Measurements from ENCODE around the gene AASS. TPM values are rescaled to one million over a fixed set of nuclear protein-coding genes. Genes with fewer than 3 reads are reported as not detected.

AASS gene
- total and polyA plus RNA-seq, 2 experiments from 2014 or later: 368 to 789 TPM

DNA sequence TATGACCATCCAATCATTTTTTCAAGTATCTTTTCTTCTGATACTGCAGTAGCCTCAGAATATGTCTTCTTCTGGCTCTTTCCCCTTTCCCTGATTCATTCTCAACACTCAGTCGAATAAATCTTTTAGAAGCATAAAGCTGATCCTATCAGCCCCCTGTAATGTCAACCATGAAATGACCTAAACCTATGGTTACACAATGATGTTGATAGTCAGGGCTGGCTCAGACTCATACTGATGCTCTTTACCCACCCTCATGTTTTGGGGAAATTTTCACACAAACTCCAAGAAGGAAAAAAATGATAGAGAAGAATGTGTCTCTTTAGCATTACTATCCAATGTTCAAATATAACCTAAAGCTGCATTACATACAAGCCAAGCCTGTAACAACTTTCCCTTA, 76.0 kb downstream of the AASS start:
- no peaks in the 10 kb centered on the region for H3K79me2 ChIP-seq (replicated peaks; ENCODE audit: insufficient read depth)
- Mint-ChIP-seq H3K27me3 (ENCODE audit: insufficient read depth, low read depth, poor library complexity) (peaks cover 6% of the 10 kb centered on the region), H3K9me3 (no peaks in the 10 kb centered on the region), H3K4me1 (peaks cover 9% of the 10 kb centered on the region; the same call in 2 of the 3 replicates), H3K27ac (no peak overlapping the region), H3K36me3 (ENCODE audit: low read depth) (no peaks in the 10 kb centered on the region), H3K4me3 (no peak overlapping the region)
- DNase-seq (ENCODE audit: low spot score) (no peak), ATAC-seq (no peak)
- H2AFZ ChIP-seq: no peak overlapping the region
- no peaks in the 10 kb centered on the region for H3K9me2 ChIP-seq (ENCODE audit: insufficient read depth)
- H3K4me2 ChIP-seq: no peak overlapping the region
- H3F3A ChIP-seq (replicated peaks; ENCODE audit: low read depth): no peaks in the 10 kb centered on the region; the same call in 1 of the 2 replicates
- H3K4me1 ChIP-seq (ENCODE audit: insufficient read depth): no peaks in the 10 kb centered on the region
- H3K27ac ChIP-seq (ENCODE audit: low read depth): no peak overlapping the region
- no peak overlapping the region for H3K4me3 ChIP-seq
- no peaks in the 10 kb centered on the region for H4K20me1 ChIP-seq (replicated peaks; ENCODE audit: insufficient read depth)
- no peaks in the 10 kb centered on the region for H3K27me3 ChIP-seq (ENCODE audit: insufficient read depth)
- H3K36me3 ChIP-seq (ENCODE audit: insufficient read depth): peaks cover 6% of the 10 kb centered on the region; the same call in 1 of the 2 replicates
- TF ChIP-seq ZNF331 (CRISPR knock-in tag; IDR thresholded peaks at IDR 0.05; ENCODE audit: low read depth) (no peak), NANOG (IDR thresholded peaks at IDR 0.05; ENCODE audit: borderline replicate concordance) (no peak), ZNF114 (CRISPR knock-in tag; IDR thresholded peaks at IDR 0.05) (no peak), JUNB (IDR thresholded peaks at IDR 0.05; ENCODE audit: unreplicated experiment) (no peak)
- TF ChIP-seq, protein P1, sequence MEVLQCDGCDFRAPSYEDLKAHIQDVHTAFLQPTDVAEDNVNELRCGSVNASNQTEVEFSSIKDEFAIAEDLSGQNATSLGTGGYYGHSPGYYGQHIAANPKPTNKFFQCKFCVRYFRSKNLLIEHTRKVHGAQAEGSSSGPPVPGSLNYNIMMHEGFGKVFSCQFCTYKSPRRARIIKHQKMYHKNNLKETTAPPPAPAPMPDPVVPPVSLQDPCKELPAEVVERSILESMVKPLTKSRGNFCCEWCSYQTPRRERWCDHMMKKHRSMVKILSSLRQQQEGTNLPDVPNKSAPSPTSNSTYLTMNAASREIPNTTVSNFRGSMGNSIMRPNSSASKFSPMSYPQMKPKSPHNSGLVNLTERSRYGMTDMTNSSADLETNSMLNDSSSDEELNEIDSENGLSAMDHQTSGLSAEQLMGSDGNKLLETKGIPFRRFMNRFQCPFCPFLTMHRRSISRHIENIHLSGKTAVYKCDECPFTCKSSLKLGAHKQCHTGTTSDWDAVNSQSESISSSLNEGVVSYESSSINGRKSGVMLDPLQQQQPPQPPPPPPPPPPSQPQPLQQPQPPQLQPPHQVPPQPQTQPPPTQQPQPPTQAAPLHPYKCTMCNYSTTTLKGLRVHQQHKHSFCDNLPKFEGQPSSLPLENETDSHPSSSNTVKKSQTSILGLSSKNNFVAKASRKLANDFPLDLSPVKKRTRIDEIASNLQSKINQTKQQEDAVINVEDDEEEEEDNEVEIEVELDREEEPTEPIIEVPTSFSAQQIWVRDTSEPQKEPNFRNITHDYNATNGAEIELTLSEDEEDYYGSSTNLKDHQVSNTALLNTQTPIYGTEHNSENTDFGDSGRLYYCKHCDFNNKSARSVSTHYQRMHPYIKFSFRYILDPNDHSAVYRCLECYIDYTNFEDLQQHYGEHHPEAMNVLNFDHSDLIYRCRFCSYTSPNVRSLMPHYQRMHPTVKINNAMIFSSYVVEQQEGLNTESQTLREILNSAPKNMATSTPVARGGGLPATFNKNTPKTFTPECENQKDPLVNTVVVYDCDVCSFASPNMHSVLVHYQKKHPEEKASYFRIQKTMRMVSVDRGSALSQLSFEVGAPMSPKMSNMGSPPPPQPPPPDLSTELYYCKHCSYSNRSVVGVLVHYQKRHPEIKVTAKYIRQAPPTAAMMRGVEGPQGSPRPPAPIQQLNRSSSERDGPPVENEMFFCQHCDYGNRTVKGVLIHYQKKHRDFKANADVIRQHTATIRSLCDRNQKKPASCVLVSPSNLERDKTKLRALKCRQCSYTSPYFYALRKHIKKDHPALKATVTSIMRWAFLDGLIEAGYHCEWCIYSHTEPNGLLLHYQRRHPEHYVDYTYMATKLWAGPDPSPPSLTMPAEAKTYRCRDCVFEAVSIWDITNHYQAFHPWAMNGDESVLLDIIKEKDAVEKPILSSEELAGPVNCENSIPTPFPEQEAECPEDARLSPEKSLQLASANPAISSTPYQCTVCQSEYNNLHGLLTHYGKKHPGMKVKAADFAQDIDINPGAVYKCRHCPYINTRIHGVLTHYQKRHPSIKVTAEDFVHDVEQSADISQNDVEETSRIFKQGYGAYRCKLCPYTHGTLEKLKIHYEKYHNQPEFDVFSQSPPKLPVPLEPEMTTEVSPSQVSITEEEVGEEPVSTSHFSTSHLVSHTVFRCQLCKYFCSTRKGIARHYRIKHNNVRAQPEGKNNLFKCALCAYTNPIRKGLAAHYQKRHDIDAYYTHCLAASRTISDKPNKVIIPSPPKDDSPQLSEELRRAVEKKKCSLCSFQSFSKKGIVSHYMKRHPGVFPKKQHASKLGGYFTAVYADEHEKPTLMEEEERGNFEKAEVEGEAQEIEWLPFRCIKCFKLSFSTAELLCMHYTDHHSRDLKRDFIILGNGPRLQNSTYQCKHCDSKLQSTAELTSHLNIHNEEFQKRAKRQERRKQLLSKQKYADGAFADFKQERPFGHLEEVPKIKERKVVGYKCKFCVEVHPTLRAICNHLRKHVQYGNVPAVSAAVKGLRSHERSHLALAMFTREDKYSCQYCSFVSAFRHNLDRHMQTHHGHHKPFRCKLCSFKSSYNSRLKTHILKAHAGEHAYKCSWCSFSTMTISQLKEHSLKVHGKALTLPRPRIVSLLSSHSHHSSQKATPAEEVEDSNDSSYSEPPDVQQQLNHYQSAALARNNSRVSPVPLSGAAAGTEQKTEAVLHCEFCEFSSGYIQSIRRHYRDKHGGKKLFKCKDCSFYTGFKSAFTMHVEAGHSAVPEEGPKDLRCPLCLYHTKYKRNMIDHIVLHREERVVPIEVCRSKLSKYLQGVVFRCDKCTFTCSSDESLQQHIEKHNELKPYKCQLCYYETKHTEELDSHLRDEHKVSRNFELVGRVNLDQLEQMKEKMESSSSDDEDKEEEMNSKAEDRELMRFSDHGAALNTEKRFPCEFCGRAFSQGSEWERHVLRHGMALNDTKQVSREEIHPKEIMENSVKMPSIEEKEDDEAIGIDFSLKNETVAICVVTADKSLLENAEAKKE (CRISPR knock-in tag; IDR thresholded peaks at IDR 0.05): no peak

DNA sequence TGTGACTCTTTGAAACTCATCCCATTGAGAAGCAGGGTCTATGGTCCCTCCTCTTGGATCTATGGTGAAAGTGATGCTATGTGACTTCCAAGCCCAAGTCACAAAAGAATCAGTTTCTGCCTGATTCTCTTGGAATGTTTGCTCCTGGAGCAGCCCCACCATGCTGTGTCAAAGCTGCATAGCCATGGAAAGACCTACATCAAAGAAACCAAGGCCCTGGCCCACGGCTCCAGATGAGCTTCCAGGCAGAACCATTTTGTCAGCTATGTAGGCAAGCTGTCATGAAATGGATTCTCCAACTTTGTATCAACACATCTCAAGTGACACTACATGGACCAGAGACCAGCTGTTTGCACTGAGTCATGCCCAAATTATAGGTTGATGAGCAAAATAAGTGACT, 77.0 kb downstream of the AASS start:
- 0 out of 3 replicates have a peak, but pooled peaks cover 2% of the 10 kb centered on the region for H3K36me3 Mint-ChIP-seq (ENCODE audit: low read depth)

More for the DNA sequence above, 77.0 kb downstream of the AASS start:
- Histone ChIP-seq H2AFZ (no peak overlapping the region), H3F3A (replicated peaks; ENCODE audit: low read depth) (no peaks in the 10 kb centered on the region; the same call in 1 of the 2 replicates), H3K4me3 (no peak overlapping the region), H3K36me3 (ENCODE audit: insufficient read depth) (peaks cover 6% of the 10 kb centered on the region; the same call in 1 of the 2 replicates), H4K20me1 (replicated peaks; ENCODE audit: insufficient read depth) (no peaks in the 10 kb centered on the region), H3K27ac (ENCODE audit: low read depth) (no peak overlapping the region), H3K4me1 (ENCODE audit: insufficient read depth) (no peaks in the 10 kb centered on the region), H3K27me3 (ENCODE audit: insufficient read depth) (no peaks in the 10 kb centered on the region), H3K9me2 (ENCODE audit: insufficient read depth) (no peaks in the 10 kb centered on the region), H3K4me2 (no peak overlapping the region), H3K79me2 (replicated peaks; ENCODE audit: insufficient read depth) (no peaks in the 10 kb centered on the region)
- TF ChIP-seq, protein P1 (CRISPR knock-in tag; IDR thresholded peaks at IDR 0.05): peak; percentile 72
- no peak for TF ChIP-seq STAT1 (IDR thresholded peaks at IDR 0.05; ENCODE audit: unreplicated experiment)
- H3K27me3 Mint-ChIP-seq (ENCODE audit: insufficient read depth, low read depth, poor library complexity): peaks cover 6% of the 10 kb centered on the region
- H3K9me3 Mint-ChIP-seq: no peaks in the 10 kb centered on the region
- no peak overlapping the region for H3K27ac Mint-ChIP-seq
- peaks cover 9% of the 10 kb centered on the region; the same call in 2 of the 3 replicates for H3K4me1 Mint-ChIP-seq
- DNase-seq (ENCODE audit: low spot score) (peak; percentile 55), ATAC-seq (peak; percentile 24)
- no peak overlapping the region for H3K4me3 Mint-ChIP-seq

All from GM23338 (cell line).